Measurements from ENCODE around the gene DNAH11.
"Not testable (repeated sequence)": the region's sequence is repeated elsewhere in the genome, so short reads cannot be mapped to it uniquely, and the experiment has no call there.

DNAH11 gene, protein sequence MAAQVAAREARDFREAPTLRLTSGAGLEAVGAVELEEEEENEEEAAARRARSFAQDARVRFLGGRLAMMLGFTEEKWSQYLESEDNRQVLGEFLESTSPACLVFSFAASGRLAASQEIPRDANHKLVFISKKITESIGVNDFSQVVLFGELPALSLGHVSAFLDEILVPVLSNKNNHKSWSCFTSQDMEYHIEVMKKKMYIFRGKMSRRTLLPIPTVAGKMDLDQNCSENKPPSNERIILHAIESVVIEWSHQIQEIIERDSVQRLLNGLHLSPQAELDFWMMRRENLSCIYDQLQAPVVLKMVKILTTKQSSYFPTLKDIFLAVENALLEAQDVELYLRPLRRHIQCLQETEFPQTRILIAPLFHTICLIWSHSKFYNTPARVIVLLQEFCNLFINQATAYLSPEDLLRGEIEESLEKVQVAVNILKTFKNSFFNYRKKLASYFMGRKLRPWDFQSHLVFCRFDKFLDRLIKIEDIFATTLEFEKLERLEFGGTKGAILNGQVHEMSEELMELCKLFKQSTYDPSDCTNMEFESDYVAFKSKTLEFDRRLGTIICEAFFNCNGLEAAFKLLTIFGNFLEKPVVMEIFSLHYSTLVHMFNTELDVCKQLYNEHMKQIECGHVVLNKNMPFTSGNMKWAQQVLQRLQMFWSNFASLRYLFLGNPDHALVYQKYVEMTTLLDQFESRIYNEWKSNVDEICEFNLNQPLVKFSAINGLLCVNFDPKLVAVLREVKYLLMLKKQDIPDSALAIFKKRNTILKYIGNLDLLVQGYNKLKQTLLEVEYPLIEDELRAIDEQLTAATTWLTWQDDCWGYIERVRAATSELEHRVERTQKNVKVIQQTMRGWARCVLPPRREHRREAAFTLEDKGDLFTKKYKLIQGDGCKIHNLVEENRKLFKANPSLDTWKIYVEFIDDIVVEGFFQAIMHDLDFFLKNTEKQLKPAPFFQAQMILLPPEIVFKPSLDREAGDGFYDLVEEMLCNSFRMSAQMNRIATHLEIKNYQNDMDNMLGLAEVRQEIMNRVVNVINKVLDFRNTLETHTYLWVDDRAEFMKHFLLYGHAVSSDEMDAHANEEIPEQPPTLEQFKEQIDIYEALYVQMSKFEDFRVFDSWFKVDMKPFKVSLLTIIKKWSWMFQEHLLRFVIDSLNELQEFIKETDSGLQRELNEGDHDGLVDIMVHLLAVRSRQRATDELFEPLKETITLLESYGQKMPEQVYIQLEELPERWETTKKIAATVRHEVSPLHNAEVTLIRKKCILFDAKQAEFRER (N-terminal part only)

DNA sequence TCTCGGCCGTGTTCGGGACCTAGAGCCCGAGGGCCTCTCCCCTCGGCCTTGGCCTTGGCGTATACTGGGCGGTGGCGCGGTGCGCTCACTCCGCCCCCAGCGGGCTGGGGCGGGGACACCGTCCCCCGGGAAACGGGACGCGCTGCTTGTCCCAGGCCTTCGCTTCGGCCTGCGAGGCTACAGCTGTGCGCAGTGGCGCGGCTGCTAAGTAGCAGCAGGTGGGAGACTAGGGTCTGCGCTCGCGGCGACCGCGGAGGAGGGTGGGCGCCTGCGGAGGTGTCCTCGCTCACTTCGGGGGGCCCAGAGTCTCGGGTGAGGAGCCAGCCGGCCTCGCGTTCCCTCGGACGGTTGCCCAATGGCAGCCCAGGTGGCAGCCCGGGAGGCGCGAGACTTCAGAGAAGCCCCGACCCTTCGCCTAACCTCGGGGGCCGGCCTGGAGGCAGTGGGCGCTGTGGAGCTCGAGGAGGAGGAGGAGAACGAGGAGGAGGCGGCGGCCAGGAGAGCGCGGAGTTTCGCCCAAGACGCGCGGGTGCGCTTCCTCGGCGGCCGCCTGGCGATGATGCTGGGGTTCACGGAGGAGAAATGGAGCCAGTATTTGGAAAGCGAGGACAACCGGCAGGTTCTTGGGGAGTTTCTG, at the start of gene DNAH11:
DNAH11 (plus strand) TSS at position 149 of the 637 bp plus-strand sequence; CDS start at position 356, 207 bp downstream.
- no peak for FAIRE-seq

DNA sequence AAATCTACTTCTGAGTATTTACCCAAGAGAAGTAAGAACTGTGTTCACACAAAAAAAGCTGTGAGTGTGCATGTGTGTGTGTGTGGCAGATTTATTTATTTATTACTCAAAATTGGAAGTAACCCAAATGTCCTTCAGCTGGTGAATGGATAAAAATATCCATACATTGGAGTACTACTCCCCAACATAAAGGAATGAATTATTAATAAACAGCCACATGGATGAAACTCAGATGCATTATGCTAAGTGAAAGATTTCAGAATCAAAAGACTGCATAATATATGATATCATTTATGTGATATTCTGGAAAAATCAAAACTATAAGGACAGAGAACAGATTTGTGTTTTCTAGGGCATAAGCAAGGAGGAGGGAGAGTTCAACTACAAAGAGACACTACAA, 47.1 kb upstream of the DNAH11 start:
- no peak for FAIRE-seq

DNA sequence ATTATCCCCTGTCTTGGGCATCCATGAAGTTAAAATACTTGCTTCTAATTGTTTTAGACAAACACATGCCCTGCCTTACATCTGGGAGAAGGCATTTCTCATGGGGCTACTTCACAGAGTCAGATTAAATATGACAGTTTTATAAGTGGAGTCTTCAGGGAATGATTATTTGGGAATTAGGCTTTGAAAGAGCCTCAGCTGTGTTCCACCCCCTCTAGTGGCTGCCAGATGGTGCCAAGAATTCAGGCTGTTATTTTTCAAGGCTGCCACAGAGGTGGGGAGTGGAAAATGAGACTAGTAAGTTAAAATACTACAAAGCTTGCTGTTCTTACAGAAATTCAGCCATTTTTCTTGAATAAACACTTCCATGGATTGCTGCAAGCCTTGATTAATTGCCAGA, 45.8 kb upstream of the DNAH11 start:
- FAIRE-seq: no peak

DNA sequence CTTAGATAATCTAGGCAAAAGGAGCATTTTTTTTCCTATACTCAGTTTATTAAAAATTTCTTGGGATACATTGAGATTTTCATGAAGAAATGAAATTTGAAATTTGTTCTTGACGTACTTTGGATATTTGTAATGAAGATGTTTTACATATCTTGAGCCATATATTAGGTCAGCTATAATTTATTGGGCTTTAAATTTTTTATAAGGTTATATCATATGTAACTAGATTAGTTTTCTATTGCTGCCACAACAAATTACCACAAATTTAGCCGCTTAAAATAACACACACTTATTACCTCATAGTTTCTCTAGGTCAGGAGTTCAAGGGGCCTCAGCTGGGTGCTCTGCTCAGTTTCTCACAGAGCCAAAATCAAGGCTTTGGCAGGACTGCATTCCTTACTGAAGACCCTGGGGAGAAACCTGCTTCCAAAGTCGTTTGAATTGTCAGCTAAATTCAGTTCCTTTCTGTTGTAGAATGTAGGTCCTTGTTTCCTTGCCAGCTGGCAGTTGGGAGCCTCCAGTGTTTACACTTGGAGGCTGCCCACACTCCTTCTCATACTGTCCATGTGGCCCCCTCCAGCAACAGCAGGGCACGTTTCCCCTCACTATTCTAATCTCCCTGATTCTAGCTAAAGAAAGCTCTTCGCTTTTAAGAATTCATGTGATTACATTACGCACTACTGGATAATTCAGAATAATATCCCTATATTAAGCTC, 42.6 kb upstream of the DNAH11 start:
- no peak for FAIRE-seq

DNA sequence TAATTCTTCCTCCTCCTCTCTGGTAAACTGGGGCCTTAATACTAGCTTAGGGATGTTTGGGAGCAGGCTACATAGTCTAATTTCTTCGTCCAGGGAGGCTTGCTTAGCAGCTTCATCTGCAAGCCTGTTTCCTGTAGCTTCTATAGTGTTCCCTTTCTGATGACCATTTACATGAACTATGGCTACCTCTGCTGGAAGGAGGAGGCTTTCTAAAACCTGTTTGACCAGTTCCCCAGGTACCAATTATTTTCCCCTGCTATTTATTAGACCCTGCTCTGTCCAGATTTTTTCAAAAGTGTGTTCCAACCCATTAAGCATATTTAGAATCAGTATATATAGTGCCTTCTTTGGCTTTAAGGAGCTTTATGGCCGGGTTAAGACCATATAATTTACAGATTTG, 38.8 kb upstream of the DNAH11 start:
- FAIRE-seq: no peak

DNA sequence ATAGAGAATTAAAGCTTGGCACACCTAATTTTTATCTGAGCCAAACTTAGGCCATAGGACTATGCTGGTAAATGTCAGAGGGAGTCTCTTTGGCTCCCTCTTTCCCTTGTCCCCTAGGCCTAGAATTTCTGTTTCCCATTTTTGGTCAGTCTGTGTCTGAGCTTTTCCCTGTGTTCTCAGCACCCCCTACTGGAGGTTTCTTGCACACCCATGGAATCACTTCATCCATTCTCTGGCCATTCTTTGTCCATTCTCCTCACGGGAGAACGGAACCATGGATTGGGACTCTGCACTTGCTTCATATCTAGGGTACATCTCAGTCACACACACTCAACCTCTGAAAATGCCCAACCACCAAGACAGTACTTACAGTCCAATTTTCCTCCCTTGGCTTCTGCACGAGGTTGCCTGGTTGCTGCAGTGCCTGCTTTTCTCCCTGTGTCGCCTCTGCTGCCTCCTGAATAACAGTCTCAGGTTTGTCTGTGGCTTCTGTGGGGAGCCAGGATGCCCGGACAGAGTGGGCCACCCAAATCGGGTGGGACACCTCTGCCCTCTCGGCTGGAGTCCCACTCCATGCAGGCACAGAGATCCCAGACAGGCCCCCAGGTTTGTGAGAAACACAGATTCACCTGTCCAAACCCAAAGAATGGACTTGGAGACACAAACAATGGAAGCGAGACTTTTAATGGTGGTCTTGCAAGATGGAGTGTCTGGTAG, 35.1 kb upstream of the DNAH11 start:
- no peak for FAIRE-seq

DNA sequence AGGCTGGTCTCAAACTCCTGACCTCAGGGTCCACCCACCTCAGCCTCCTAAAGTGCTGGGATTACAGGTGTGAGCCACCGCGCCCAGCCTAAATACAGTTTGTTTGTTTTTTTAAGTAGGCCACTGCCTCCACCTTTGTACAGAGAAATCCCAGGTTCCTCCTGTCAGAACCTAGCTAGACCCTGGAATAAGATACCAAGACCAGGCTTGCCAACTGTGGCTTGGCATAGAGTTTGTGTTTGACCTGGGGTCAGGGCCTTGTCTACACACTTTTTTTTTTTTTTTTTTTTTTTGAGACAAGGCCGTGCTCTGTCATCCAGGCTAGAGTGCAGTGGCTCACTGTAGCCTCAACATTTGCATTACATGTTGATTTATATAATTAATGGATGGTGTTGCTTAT, 34.3 kb upstream of the DNAH11 start:
- FAIRE-seq: no peak

DNA sequence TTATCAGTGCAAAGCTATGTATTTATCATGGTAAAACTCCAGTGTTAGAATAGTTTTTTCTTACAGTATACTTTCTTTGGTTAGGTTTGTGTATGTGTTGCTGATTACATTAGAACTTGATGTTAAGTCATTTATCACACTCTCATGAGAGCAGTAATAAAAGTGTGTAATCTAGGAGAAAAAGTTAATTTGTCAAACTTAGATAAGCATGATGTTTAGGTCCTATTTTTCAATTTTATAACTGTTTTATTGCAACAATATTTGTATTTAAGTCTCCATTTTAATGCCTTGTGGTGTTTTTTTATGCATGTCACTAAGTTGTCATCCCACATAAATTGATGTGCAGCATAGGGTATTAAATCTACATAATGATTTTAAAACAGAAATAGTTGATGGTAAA, 28.8 kb upstream of the DNAH11 start:
- FAIRE-seq: no peak

DNA sequence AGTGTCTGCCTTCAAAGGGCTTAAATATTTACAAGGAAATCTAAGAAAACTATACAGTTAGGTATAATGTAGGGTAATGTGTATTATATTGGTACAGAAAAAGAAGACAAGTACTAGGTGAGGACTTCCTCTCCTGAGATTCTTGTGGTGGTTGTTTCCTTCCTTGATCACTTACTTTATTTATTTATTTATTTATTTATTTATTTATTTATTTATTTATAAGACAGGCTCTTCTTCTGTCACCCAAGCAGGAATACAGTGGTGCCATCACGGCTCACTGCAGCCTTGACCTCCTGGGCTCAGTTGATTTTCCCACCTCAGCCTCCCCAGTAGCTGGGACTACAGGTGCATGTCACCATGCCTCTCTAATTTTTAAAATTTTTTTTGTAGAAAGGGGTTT, 18.2 kb upstream of the DNAH11 start:
- no peak for FAIRE-seq

DNA sequence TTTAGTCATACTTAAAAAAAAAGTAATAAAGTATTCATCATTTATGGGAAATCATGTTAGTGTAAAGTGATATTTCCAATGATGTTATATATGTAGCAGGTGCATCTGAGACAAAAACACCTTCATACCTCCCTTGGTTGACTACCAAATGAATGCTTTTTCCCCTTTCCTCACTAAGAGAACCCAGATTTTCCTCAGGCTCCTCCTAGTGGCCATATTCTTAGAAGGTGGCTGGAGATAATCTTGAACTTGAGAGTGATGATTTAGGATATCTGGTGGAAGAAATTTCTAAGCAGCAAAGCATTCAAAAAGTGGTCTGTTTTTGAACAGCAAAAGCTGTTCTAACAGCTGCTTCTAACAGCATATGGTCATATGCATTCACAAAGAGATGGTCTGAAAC, 16.8 kb upstream of the DNAH11 start:
- FAIRE-seq: no peak

DNA sequence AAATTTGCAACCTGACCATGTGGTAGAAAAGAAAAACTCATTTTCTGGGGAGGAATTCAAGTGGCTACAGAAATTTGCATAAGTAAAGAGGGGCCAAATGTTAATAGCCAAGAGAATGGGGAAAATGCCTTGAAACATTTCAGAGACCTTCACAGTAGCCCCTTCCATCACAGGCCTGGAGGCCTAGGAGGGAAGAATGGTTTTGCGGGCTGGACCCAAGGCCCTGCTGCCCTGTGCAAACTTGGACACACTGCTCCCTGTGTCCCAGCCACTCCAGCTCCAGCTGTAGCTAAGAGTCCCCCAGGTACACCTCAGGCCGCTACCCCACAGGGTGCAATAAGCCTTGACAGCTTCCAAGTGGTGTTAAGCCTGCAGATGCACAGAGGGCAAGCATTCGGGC, 16.4 kb upstream of the DNAH11 start:
- FAIRE-seq: no peak

DNA sequence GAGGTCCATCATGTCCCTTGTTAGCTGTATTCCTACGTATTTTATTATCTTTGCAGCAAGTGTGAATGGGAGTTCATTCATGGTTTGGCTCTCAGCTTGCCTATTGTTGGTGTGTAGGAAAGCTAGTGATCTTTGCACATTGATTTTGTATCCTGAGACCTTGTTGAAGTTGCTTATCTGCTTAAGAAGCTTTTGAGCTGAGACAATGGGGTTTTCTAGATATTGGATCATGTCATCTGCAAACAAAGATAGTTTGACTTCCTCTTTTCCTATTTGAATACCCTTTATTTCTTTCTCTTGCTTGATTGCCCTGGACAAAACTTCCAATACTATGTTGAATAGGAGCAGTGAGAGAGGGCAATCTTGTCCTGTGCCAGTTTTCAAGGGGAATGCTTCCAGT, 10.4 kb upstream of the DNAH11 start:
- not testable (repeated sequence) for FAIRE-seq

DNA sequence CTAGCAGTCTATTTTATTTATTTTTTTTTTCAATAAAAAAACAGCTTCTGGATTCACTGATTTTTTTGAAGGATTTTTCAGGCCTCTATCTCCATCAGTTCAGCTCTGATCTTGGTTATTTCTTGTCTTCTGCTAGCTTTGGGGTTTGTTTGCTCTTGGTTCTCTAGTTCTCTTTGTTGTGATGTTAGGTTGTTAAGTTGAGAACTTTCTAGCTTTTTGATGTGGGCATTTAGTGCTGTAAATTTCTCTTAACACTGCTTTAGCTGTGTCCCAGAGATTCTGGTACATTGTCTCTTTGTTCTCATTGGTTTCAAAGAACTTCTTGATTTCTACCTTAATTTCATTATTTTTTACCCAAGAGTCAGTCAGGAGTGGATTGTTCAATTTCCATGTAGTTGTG, 9.2 kb upstream of the DNAH11 start:
- FAIRE-seq: not testable (repeated sequence)

DNA sequence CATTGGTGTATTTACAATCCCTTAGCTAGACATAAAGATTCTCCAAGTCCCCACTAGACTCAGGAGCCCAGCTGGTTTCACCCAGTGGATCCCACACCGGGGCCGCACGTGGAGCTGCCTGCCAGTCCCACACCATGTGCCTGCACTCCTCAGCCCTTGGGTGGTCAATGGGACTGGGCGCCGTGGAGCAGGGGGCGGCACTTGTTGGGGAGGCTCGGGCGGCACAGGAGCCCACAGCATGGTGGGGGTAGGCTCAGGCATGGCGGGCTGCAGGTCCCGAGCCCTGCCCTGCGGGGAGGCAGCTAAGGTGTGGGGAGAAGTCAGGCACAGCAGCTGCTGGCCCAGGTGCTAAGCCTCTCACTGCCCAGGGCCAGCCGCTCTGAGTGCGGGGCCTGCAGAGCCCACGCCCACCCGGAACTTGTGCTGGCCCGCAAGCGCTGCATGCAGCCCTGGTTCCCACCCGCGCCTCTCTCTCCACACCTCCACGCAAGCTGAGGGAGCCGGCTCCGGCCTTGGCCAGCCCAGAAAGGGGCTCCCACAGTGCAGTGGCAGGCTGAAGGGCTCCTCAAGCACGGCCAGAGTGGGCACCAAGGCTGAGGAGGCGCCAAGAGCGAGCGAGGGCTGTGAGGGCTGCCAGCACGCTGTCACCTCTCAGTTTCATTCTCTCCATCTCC, 6.3 kb upstream of the DNAH11 start:
- not testable (repeated sequence) for FAIRE-seq

DNA sequence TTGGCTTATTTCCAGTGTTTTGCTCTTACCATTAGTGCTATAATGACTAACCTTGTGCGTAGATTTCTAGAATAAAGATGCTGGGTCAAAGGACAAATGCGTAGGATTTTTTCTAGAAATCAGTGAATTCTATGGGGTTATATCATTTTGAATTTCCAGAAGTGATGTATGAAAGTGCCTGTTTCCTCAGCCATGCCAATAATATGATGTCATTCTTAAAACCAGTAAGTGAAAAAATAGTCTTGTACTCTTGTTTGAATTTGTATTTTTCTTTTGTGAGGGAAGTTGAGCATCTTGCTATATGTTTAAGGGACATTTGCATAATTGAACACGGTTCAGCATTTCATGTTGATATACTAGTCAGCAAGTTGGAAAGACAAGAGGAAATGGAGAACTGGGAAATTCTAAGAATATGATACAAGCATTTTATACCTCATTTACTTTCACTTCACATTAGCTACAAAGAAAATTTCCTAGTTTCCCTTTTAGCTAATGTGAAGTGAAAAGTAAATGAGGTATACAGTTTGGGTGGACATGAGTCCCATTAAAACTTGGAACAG, 3.8 kb upstream of the DNAH11 start:
- FAIRE-seq: no peak

DNA sequence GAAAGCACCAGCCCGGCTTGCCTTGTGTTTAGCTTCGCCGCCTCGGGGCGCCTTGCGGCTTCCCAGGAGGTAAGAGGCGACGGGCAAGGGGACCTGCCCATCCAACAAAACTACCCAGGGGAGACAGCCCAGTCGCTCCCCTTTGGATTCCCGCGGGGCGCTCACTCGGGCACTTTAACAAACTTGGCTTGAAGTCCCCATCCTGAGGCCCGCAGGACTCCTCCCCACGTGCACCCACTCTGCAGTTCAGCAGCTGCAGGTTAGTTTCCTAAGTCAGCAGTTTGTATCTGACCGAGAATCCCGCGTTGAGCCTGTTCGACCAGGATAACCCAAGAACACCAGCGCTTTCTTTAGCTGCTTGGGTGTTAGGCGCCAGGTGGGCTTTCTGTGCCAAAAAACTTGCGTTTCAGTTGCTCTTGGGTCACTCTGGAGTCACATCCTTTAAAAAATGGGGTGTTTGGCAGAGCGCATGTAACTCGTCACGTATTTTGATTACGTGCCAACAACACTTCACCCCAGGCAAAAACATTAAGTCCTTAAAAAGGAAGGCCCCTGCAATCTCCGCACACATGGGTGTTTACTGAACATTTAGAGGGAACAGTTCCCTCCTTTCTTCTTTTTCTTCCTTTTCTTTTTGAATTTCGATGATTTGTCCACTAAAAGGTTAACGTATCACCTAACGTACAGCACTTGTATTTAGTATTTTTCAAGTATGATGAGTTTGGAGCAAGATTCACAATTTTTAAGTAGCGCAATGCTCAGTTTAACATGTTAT, 876 bp downstream of the DNAH11 start:
- no peak for FAIRE-seq

DNA sequence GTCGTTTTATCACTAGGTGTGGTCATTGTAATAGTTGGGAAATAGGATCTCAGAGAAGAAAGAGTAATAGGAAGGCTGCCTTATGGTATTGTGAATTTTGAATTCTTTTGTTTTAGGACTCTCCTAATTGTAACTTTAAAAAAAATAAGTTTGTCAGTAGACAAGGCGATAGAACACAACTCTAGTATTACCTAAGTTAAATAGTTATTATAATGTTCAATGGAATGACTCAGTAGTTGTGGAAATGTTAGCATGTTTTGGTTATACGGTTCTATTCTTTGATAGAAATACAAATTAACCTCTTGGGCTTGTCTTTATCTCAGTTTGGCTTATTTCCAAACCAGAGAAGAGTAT, 1.4 kb downstream of the DNAH11 start:
- no peak for FAIRE-seq

DNA sequence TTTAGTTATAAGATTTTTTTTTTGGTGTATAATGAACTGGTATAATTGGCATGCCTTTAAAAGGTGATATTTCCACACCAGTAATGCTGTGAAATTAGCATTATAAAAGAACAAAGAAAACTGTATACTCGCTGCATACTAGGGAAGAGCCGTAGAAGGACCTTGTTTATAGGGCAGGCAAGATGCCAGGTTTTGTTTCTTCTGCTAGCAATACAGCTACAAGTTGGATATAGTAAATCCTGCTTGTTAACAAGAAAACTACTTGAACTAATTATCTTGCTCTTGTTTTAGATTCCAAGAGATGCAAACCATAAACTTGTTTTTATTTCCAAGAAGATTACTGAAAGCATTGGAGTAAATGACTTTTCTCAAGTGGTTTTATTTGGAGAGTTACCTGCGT, 1.9 kb downstream of the DNAH11 start:
- no peak for FAIRE-seq

DNA sequence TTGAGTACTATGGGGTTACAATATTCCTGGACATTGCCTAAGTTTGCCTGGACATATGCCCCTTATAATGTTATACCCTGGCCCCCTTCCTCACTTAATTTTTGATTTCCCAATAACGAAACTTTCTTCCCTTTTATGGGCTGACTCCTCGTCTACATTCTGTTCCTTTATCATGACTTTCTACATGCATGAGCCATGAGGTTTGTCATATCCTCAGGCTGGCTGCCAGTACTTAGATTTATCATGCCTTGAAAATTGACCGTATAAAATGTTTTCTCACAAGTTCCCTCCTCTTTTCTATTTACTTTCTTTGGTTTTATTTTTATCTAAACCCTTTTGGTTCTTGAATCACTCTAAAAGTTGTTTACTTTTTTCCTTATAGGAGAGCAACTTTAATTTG, 4.7 kb downstream of the DNAH11 start:
- no peak for FAIRE-seq

DNA sequence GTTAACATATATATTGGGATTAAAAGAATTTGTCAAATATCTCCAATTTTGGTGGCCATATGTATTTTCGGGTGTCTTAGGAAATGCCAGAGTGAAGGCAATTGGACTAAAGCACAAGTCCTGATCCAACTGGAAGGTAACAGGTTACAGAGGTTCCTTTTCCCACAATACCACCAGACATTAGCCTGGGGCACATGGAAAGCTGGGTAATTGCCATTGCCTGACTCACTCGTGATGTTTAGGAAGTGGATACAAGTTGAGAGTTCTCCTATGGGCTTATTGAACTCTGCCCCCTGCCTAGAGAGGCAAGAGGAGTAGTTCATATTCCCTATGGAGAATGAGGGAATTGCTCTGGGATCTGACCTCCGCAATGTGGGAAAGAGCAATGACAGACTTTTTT, 5.7 kb downstream of the DNAH11 start:
- no peak for FAIRE-seq

Data from colon (tissue), 2 donors.